Activated CD8-positive, alpha-beta T cell treated with anti-CD3 and anti-CD28 coated beads for 36 hours (primary cell): ENCODE results near the gene FLAD1. TPM values are rescaled to one million over a fixed set of nuclear protein-coding genes. Genes with fewer than 3 reads are reported as not detected.

Experiments
- ATAC-seq: fragments of 200-7000 bp; cut with Tn5 transposase; one replicate; pipeline ENCODE4 v1.10.0; 2021; ENCODE audit warnings: mild to moderate bottlenecking, moderate library complexity
- CTCF ChIA-PET: fragments of 350-600 bp; sonication (Branson Sonifier 250); formaldehyde crosslinking; loops from one replicate; lab custom pipeline; 2021; ENCODE audit warnings: antibody characterized with exemption; lab: Charles Lee
- POLR2A ChIA-PET: fragments of 350-600 bp; sonication (Branson Sonifier 250); formaldehyde crosslinking; loops from one replicate; lab custom pipeline; 2021; ENCODE audit warnings: antibody characterized with exemption; lab: Charles Lee
- DNase-seq: peaks from one replicate; pipeline ENCODE4 v3.0.0-alpha.2; 2020
- H3K27ac Mint-ChIP-seq: one replicate; pipeline ENCODE4 v1.8.0; 2021; ENCODE audit warnings: mild to moderate bottlenecking, mixed read lengths
- H3K27me3 Mint-ChIP-seq: one replicate; pipeline ENCODE4 v1.8.0; 2021; ENCODE audit warnings: mixed read lengths
- H3K36me3 Mint-ChIP-seq: one replicate; pipeline ENCODE4 v1.8.0; 2021; ENCODE audit warnings: low read depth, mixed read lengths
- H3K4me1 Mint-ChIP-seq: one replicate; pipeline ENCODE4 v1.8.0; 2021; ENCODE audit warnings: low read depth, mixed read lengths
- H3K4me3 Mint-ChIP-seq: one replicate; pipeline ENCODE4 v1.8.0; 2021; ENCODE audit warnings: mild to moderate bottlenecking, moderate library complexity, mixed read lengths
- H3K9me3 Mint-ChIP-seq: one replicate; pipeline ENCODE4 v1.8.0; 2021; ENCODE audit warnings: mixed read lengths
- intact Hi-C: fragments of 100-400 bp; cut with micrococcal nuclease; formaldehyde crosslinking; loops from one replicate; pipeline ENCODE4 v1.10.0; 2022
- total RNA-seq, 2 experiments: library from RNA; stranded (reverse); gene quantifications; one replicate each; pipeline ENCODE4 v1.2.3, GENCODE V29; 2021
- TF ChIP-seq, protein P1 (sequence below): fragments of 200-600 bp; IDR thresholded peaks from one replicate; pipeline ENCODE4 v1.8.0; 2022; ENCODE audit warnings: antibody characterized with exemption, mild to moderate bottlenecking

The FLAD1 gene
- total RNA-seq, 2 experiments from 2014 or later: 31.5 to 32.9 TPM

DNA sequence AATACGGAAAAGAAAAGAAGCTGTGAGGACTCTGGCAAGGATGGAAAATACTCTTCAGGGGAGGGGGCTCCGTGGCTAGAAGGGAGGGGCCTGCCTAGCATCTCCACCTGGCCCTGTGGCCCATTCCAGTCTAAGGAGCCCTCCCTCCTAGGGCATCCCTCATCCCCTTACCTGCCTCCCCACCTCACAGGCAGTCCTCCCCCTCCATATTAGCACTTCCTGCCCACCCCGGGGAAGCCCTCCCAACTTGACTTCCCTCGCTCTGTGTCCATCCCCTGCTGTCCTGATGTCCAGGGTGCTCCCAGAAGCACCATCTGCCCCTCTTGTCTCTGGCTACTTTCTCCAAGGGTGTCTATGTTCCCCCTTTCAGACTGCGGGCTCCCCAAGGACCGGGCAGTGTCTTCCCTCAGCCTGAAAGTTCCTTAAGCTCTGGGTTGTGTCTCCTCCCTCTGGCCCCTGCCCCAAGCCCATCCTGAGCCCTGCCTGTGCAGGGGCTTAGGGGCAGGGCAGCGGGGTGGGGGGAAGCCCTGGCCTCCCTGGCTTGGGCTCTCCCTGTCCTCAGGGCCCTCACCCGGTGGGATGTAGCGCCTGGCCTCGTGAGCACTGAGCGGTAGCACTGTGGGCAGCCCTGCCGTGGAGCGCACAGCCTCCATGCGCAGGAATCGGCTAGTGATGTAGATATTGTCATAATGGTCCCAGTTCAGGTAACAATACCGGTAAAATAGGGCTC lies 46.5 kb downstream of the FLAD1 start:
- DNase-seq (no peak), ATAC-seq (no peak)
- Mint-ChIP-seq H3K9me3 (no peaks in the 10 kb centered on the region), H3K27ac (no peak overlapping the region), H3K27me3 (no peaks in the 10 kb centered on the region), H3K4me3 (no peak overlapping the region), H3K4me1 (no peaks in the 10 kb centered on the region), H3K36me3 (no peaks in the 10 kb centered on the region)
- ChIA-PET POLR2A (interaction anchor here (1.0 kb wide), 1 partner anchor 68 kb away, joined by 3 read pairs; the partner anchor contains the start of gene PYGO2), CTCF (interaction anchor here (1.4 to 1.5 kb wide), 3 partner anchors 12 to 62 kb away, joined by 4 to 6 read pairs (median 6); no protein-coding TSS in a partner anchor)
- TF ChIP-seq, protein P1, sequence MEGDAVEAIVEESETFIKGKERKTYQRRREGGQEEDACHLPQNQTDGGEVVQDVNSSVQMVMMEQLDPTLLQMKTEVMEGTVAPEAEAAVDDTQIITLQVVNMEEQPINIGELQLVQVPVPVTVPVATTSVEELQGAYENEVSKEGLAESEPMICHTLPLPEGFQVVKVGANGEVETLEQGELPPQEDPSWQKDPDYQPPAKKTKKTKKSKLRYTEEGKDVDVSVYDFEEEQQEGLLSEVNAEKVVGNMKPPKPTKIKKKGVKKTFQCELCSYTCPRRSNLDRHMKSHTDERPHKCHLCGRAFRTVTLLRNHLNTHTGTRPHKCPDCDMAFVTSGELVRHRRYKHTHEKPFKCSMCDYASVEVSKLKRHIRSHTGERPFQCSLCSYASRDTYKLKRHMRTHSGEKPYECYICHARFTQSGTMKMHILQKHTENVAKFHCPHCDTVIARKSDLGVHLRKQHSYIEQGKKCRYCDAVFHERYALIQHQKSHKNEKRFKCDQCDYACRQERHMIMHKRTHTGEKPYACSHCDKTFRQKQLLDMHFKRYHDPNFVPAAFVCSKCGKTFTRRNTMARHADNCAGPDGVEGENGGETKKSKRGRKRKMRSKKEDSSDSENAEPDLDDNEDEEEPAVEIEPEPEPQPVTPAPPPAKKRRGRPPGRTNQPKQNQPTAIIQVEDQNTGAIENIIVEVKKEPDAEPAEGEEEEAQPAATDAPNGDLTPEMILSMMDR: no peak
- intact Hi-C loops: no loop called here

DNA sequence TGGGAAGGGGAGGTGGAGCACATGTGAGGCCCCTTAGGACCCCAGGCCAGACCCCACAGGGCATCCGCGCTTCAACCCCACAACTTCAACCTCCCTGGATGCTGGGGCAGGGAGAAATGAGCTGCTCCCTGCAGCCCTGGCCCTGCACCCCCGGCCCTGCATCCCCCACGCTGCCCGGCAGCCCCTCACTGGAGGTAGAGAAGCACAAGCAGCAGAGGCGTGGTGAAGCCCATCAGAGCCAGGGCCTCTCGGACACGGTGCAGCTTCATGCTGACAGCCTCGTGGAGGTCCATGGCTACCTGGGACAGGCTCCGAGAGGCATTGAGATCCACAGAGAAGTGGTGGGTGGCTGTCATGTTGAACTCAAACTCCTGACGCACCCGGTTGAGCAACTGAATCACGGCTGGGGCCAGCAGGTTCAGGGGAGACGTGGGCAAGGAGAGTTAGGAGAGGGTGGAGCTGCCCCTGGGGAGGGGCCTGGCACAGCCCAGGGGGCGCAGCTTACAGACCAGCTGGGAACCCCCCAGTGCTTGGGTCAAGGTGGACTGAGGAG lies 47.2 kb downstream of the FLAD1 start:
- no peaks in the 10 kb centered on the region for H3K9me3 Mint-ChIP-seq
- no peaks in the 10 kb centered on the region for H3K27me3 Mint-ChIP-seq
- H3K27ac Mint-ChIP-seq: no peak overlapping the region
- H3K4me3 Mint-ChIP-seq: no peak overlapping the region
- intact Hi-C loops: no loop called here
- DNase-seq (no peak), ATAC-seq (no peak)
- TF ChIP-seq, protein P1: no peak
- no peaks in the 10 kb centered on the region for H3K36me3 Mint-ChIP-seq
- CTCF ChIA-PET: interaction anchor here (0.8 to 1.5 kb wide), 3 partner anchors 13 to 61 kb away, joined by 4 to 6 read pairs (median 4); no protein-coding TSS in a partner anchor
- H3K4me1 Mint-ChIP-seq: no peaks in the 10 kb centered on the region
- POLR2A ChIA-PET: interaction anchor here (0.8 to 1.0 kb wide), 2 partner anchors 26 to 69 kb away, joined by 3 read pairs; partner anchors contain the start of gene PYGO2

- no peak overlapping the region for H3K4me3 Mint-ChIP-seq
- ATAC-seq (no peak), DNase-seq (no peak)
- no peaks in the 10 kb centered on the region for H3K36me3 Mint-ChIP-seq
- intact Hi-C loops: no loop called here
- H3K9me3 Mint-ChIP-seq: no peaks in the 10 kb centered on the region
- H3K27ac Mint-ChIP-seq: no peak overlapping the region
- CTCF ChIA-PET: interaction anchor here (0.5 to 1.5 kb wide), 4 partner anchors 13 to 81 kb away, joined by 3 to 4 read pairs (median 4); no protein-coding TSS in a partner anchor
- no peaks in the 10 kb centered on the region for H3K27me3 Mint-ChIP-seq
- POLR2A ChIA-PET: interaction anchor here (0.8 kb wide), 1 partner anchor 26 kb away, joined by 3 read pairs; no protein-coding TSS in a partner anchor
- no peaks in the 10 kb centered on the region for H3K4me1 Mint-ChIP-seq
- TF ChIP-seq, protein P1: no peak
These were observed 47.8 kb downstream of the FLAD1 start for GRCh38 chr1:155030899-155031298.

DNA sequence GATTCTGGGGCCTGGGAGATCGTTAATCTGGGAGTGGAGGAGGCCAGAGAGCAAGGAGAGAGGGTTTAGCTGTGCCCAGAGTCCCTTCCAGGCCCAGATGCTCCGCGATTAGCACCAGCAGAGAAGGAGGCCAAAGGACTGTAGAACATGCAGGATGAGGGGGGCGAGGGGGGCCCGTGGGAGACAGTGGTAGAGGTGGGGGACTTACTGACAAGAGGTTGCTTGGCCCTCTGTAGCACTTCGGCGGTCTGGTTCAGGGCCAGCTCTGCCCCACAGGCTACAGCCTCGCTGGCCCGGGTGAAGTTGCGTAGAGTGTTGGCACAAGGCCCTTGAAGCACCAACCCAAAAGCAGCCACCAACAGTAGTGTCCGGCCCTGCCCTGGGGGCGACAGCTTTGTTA lies 49.7 kb downstream of the FLAD1 start:
- H3K27ac Mint-ChIP-seq: no peak overlapping the region
- TF ChIP-seq, protein P1: no peak
- no peak for DNase-seq
- peaks cover 1% of the 10 kb centered on the region for H3K27me3 Mint-ChIP-seq
- ChIA-PET POLR2A (interaction anchor here (1.0 kb wide), 1 partner anchor 18 kb away, joined by 4 read pairs; the partner anchor contains the start of gene ADAM15), CTCF (interaction anchor here (0.9 to 1.7 kb wide), 3 partner anchors 15 to 52 kb away, joined by 3 to 6 read pairs (median 4); no protein-coding TSS in a partner anchor)
- no peaks in the 10 kb centered on the region for H3K36me3 Mint-ChIP-seq
- intact Hi-C loops: no loop called here
- no peaks in the 10 kb centered on the region for H3K9me3 Mint-ChIP-seq
- no peaks in the 10 kb centered on the region for H3K4me1 Mint-ChIP-seq
- no peak for ATAC-seq
- no peak overlapping the region for H3K4me3 Mint-ChIP-seq
